D721Med (cell line): ENCODE results near the gene PRSS33.

Experiments
- DNase-seq: peaks from one replicate; pipeline ENCODE4 v3.0.0; 2011; ENCODE audit warnings: low spot score; ENCODE audit not compliant: insufficient read length
- FAIRE-seq: peaks from 2 replicates; lab custom pipeline; 2011; peaks lifted over from hg19 to GRCh38; lab: Jason Lieb, UNC
- TF ChIP-seq, protein P1 (sequence below): IDR thresholded peaks from 2 replicates; pipeline ENCODE4 v1.5.1; 2012; ENCODE audit warnings: mild to moderate bottlenecking, control low read depth; ENCODE audit not compliant: insufficient read depth; ENCODE audit errors: missing control alignments

Gene PRSS33

DNA sequence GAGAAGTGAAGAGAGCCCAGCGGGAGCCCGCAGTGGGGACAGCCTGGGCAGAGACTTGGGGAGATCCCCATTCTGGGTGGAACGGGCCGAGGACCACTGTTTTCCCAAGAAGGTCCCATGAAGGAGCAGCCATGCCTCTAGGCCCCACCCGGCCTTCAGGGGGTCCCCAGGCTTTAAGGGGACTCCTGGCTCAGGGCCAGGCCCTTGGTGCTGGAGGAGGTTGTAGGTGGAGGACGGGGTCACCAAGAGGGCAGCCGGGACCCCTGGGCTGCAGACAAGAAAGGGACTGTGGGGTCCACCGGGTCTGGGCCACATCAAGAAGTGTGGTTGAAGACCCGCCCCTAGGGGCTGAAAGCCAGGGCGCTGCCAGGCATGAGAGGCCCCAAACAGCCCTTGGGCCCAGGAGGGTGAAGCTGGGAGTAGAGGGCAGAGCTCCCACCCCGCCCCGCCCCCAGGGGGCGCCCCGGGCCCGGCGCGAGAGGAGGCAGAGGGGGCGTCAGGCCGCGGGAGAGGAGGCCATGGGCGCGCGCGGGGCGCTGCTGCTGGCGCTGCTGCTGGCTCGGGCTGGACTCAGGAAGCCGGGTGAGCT, 29.5 kb upstream of the PRSS33 start, which contains the start of gene PRSS21:
PRSS21 (plus strand) TSS at position 487 of the 589 bp plus-strand sequence; CDS start at position 519, 32 bp downstream.
- DNase-seq = no peak
- TF ChIP-seq, protein P1, sequence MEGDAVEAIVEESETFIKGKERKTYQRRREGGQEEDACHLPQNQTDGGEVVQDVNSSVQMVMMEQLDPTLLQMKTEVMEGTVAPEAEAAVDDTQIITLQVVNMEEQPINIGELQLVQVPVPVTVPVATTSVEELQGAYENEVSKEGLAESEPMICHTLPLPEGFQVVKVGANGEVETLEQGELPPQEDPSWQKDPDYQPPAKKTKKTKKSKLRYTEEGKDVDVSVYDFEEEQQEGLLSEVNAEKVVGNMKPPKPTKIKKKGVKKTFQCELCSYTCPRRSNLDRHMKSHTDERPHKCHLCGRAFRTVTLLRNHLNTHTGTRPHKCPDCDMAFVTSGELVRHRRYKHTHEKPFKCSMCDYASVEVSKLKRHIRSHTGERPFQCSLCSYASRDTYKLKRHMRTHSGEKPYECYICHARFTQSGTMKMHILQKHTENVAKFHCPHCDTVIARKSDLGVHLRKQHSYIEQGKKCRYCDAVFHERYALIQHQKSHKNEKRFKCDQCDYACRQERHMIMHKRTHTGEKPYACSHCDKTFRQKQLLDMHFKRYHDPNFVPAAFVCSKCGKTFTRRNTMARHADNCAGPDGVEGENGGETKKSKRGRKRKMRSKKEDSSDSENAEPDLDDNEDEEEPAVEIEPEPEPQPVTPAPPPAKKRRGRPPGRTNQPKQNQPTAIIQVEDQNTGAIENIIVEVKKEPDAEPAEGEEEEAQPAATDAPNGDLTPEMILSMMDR = no peak
- FAIRE-seq = no peak

DNA sequence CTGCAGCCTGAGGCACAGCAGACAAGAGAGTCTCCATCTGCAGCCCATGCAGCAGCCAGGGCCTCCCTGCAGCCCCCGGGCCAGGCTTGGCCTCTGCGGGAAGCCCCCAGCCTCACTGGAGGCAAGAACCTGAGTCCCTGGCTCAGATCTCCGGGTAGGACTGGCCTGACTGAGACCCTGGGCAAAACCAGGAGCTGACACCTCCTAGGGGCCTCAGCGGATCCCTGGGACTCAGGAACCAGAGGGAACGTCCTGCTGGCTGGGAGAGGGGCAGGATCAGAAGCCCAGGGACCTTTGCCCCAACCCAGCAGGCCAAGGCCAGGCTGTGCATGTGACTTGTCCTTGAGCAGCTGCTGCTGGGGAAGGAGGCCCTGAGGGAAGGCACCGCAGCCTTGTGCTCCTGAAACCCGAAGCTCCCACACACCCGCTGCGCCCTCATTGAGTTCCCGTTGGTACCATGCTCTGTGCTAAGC, 28.0 kb upstream of the PRSS33 start:
- DNase-seq (no peak), FAIRE-seq (no peak)
- TF ChIP-seq, protein P1 = no peak

DNA sequence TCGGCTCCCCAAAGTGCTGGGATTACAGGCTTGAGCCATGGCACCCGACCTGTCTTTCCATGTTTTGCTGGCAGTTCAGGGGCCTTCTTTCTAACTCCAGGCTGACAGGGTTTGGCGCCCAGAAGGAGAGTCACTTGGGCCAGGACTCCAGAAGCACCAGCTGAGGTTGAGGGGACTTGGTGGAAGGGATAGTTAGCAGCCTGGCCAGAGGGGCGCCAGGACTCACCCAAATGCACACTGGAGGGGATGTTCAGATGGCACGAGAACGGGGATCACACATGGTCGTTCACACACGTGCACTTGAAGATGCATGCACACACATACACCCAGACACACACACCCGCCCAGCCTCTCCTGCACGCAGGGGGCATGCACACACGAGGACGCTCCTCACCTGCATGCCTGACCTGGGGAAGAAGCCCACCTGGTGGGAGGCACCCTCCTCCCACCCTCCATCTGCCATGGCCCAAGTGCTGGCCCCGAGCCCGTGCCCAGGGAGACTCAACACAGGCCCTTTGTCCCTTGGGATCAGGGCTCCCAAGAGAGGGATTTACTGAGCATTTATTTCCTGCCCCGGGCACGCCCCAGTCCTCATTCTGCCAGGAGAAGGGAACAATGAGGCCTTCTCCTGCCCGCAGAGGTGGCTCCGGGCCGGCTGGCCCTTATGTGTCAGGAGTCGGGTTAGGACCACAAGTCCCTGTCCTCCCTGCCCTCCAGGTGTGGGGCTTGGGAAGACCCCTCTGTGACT, 27.4 kb upstream of the PRSS33 start:
- TF ChIP-seq, protein P1 = no peak
- FAIRE-seq (no peak), DNase-seq (no peak)

DNA sequence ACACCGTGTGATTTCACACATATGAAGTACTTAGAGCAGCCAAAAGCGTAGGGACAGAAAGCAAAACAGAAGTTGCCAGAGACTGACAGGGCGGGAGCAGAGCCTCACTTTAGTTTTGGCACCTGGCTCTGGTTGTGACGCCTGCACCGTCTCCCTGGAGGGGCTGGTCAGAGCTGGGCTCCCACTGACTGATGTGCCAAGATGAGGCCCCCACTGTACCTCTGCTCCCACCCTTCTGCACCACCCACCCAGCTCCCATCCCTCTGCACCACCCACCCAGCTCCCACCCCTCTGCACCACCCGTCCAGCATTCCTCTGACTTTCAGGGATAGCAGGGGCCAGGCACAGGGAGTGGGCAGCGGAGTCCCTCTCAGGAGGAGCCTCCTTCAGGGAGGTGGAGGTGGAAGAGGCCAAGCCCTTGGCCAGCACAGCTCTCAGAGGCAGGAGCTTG, 26.4 kb upstream of the PRSS33 start:
- DNase-seq (no peak), FAIRE-seq (no peak)
- TF ChIP-seq, protein P1 = no peak

DNA sequence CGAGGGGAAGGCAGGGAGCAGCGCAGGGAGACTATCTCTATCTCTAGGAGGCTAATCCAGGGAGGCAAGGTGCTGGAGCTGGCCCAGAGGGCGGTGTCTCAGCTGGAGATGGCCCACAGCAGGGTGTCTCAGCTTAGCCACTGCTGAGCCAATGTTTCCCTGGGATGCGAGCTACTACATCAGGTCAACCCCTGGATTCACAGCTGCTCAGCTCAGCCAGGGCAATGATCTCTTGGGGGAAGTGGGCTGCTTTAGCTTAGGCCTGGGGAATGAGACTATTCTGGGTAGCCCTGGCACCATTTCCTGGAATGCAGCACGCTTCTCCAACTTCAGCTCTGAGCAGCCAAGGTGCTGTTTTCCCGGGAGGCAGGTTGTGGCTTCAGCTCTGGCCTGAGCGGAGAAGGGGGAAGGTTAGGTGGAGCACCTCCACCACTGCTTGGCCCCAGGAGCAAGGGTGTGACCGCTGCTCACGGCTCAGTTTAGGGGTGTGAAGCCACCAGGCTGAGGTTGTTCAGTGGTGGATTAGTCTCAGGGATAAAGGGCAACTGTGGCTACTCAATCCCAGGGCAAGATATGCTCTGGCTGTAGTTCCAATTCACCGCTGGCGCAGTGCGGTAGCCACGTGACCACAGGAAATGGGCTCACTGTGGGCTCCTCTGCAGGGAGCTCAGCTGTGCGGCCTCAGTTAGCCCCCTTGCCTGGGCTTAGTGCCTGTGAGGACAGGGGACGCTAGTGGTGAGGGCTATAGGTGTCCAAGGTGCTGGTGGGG, 24.5 kb upstream of the PRSS33 start:
- FAIRE-seq = no peak
- no peak for DNase-seq
- TF ChIP-seq, protein P1 = no peak

DNA sequence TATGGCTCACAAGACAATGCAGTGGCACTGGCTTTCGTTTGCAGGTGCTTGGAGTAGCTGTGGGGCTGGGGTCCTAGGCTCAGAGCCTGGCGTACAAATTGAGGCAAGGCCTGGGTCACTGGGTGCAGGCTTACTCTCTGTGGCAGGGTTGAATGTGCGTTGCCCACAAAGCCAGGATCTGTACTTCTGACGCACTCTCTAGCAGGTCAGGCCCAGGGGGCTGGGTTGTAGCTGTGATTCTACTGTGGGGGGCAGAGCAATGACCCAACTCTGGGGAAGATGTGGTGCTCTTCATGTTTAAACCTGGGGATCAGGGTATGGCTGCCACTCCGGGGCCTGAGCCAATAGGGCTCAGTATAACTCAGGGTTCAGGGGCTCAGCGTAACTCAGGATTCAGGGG, 23.3 kb upstream of the PRSS33 start:
- no peak for DNase-seq
- TF ChIP-seq, protein P1 = no peak
- no peak for FAIRE-seq
